HepG2 (cell line): ENCODE results near the gene RBBP8NL. TPM values are rescaled to one million over a fixed set of nuclear protein-coding genes. Genes with fewer than 3 reads are reported as not detected.

Experiments used
- CBFB ChIP-seq: sonication (generic); formaldehyde crosslinking; IDR thresholded peaks from 2 replicates; pipeline ENCODE4 v1.4.0; 2020; ENCODE audit warnings: missing genetic modification reagents
- EEA1 ChIP-seq: sonication (generic); formaldehyde crosslinking; IDR thresholded peaks from 2 replicates; pipeline ENCODE4 v1.5.1; 2020; ENCODE audit warnings: mild to moderate bottlenecking, missing genetic modification reagents, borderline replicate concordance
- SMARCC2 ChIP-seq: fragments of 450-650 bp; IDR thresholded peaks from 2 replicates; pipeline ENCODE4 v1.6.1; 2017; ENCODE audit warnings: antibody characterized with exemption, mild to moderate bottlenecking
- SMYD3 ChIP-seq: sonication (generic); formaldehyde crosslinking; IDR thresholded peaks from 2 replicates; pipeline ENCODE4 v1.8.1; 2023; ENCODE audit warnings: mild to moderate bottlenecking, missing genetic modification reagents
- TCF12 ChIP-seq, 2 experiments: fragments of 450-650 bp in 1 of 2; sonication (generic) in 1 of 2; formaldehyde crosslinking in 1 of 2; IDR thresholded peaks; 2 replicates each; pipeline versions ENCODE4 v1.6.1 to v1.8.0; 2017 to 2022; ENCODE audit warnings: antibody characterized with exemption in 1 of 2, mild to moderate bottlenecking in 1 of 2, missing genetic modification reagents in 1 of 2, moderate library complexity in 1 of 2
- WIZ ChIP-seq: sonication (generic); formaldehyde crosslinking; IDR thresholded peaks from 2 replicates; pipeline ENCODE4 v1.5.1; 2020; ENCODE audit warnings: mild to moderate bottlenecking, missing genetic modification reagents
- ZFP90 ChIP-seq: sonication (generic); formaldehyde crosslinking; IDR thresholded peaks from 2 replicates; pipeline ENCODE4 v1.8.0; 2022; ENCODE audit warnings: missing genetic modification reagents, mild to moderate bottlenecking, inconsistent platforms, borderline replicate concordance
- ZFX ChIP-seq: sonication (generic); formaldehyde crosslinking; IDR thresholded peaks from 2 replicates; pipeline ENCODE4 v1.4.0; 2020; ENCODE audit warnings: mild to moderate bottlenecking, low read depth, missing genetic modification reagents, moderate library complexity
- ZNF331 ChIP-seq: sonication (generic); formaldehyde crosslinking; IDR thresholded peaks from 2 replicates; pipeline ENCODE4 v1.4.0; 2020; ENCODE audit warnings: missing genetic modification reagents
- polyA plus RNA-seq, 8 experiments: library from polyadenylated mRNA; depleted of rRNA in 3 of 8; stranded (reverse) in 7 of 8; unstranded in 1 of 8; fragments of >200 nt; fragmentation: Illumina TruSeq in 4 of 8; extraction: Trizol in 4 of 8; gene quantifications; 2 replicates each; pipeline versions ENCODE4 v1.2.1 to v1.2.3, GENCODE V29; 2011 to 2016; ENCODE audit warnings: low read depth in 4 of 8, missing spikeins in 1 of 8, mixed read lengths in 1 of 8; ENCODE audit not compliant: insufficient read depth in 1 of 8
- total RNA-seq, 5 experiments: library from RNA; depleted of rRNA; stranded (reverse); fragments of >200 nt; fragmentation: Illumina TruSeq; extraction: Trizol; gene quantifications; 2 replicates each; pipeline ENCODE4 v1.2.3, GENCODE V29; 2016; ENCODE audit warnings: low read depth in 1 of 5
- TF ChIP-seq, protein P1 (sequence below): sonication (generic); formaldehyde crosslinking; IDR thresholded peaks from 2 replicates; pipeline ENCODE4 v1.4.0; 2020; ENCODE audit warnings: missing genetic modification reagents
- TF ChIP-seq, protein P2 (sequence below): sonication (generic); formaldehyde crosslinking; conservative IDR thresholded peaks from 2 replicates; pipeline ENCODE4 v1.4.0; 2020; ENCODE audit warnings: missing genetic modification reagents
- TF ChIP-seq, protein P3 (sequence below): sonication (generic); formaldehyde crosslinking; IDR thresholded peaks from 2 replicates; pipeline ENCODE4 v1.4.0; 2020; ENCODE audit warnings: missing genetic modification reagents, borderline replicate concordance
- TF ChIP-seq, protein P4 (sequence below): sonication (generic); formaldehyde crosslinking; IDR thresholded peaks from 2 replicates; pipeline ENCODE4 v1.4.0; 2020; ENCODE audit warnings: missing genetic modification reagents
- TF ChIP-seq, protein P5 (sequence below): IDR thresholded peaks from 2 replicates; pipeline ENCODE4 v1.6.1; 2016; ENCODE audit warnings: missing compliant biosample characterization, missing genetic modification reagents, borderline replicate concordance

RBBP8NL gene
- total and polyA plus RNA-seq, 2 of the 13 experiments (the other 11 are each of a cell fraction or from before 2014, with no cell fraction given) = 0.69 to 0.86 TPM

DNA sequence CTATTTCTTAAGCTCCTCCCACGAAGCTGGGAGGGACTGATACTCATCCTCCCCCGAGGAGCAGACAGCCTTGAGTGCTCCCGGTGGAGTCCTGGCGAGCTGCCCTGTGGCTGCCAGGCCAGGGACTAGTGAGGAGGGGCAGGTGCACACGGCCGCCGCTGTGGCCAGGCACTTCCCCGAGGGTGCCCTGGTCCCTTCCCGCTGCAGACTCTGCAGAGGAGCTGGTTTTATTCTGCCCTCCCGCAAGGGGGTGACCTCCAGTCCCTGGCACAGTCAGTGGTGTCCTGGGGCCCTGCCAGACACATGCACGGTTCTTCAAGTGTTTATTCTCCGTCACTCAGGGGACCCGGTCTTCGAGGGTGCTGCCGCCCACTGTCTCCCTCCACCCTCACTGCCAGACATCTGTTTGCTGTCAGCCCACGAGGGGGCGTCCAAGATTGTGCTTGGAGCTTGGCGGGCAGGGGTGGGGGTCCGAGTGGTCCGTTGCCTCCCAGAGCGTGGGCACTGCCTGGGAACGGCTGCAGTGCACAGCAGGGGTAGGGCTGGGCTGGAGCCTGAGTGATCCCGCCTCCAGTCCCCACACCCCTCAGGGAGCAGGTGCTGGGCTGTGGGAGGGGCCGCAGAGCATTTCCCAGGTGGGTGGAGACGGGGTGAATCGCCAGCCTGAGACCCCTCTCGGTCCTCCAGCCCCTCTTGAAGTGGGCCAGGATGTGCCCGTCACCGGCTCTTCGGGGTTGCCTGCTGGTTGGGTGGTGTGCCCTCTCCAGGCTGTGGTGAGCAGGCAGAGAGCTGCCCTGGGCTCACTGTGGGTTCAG lies 17.2 kb downstream of the RBBP8NL start (continued):
- TF ChIP-seq ZNF331 (CRISPR knock-in tag) (no peak; the same call in 1 of the 2 replicates), CBFB (no peak), SMARCC2 (no peak), ZFP90 (CRISPR knock-in tag) (peak; percentile 68; the same call in 1 of the 2 replicates), TCF12 (IDR thresholded peaks at IDR 0.05) (no peak), TCF12 (CRISPR knock-in tag; IDR thresholded peaks at IDR 0.05) (no peak; the same call in 1 of the 2 replicates), ZFX (CRISPR knock-in tag) (peak; percentile 47; the same call in 1 of the 2 replicates), WIZ (CRISPR knock-in tag) (no peak), SMYD3 (CRISPR knock-in tag) (no peak), EEA1 (0 out of 2 replicates have a peak, but pooled peaks have one; percentile 23)
- TF ChIP-seq, protein P1, sequence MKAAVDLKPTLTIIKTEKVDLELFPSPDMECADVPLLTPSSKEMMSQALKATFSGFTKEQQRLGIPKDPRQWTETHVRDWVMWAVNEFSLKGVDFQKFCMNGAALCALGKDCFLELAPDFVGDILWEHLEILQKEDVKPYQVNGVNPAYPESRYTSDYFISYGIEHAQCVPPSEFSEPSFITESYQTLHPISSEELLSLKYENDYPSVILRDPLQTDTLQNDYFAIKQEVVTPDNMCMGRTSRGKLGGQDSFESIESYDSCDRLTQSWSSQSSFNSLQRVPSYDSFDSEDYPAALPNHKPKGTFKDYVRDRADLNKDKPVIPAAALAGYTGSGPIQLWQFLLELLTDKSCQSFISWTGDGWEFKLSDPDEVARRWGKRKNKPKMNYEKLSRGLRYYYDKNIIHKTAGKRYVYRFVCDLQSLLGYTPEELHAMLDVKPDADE (CRISPR knock-in tag) = no peak
- TF ChIP-seq, protein P2, sequence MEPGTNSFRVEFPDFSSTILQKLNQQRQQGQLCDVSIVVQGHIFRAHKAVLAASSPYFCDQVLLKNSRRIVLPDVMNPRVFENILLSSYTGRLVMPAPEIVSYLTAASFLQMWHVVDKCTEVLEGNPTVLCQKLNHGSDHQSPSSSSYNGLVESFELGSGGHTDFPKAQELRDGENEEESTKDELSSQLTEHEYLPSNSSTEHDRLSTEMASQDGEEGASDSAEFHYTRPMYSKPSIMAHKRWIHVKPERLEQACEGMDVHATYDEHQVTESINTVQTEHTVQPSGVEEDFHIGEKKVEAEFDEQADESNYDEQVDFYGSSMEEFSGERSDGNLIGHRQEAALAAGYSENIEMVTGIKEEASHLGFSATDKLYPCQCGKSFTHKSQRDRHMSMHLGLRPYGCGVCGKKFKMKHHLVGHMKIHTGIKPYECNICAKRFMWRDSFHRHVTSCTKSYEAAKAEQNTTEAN (CRISPR knock-in tag) = no peak
- TF ChIP-seq, protein P3, sequence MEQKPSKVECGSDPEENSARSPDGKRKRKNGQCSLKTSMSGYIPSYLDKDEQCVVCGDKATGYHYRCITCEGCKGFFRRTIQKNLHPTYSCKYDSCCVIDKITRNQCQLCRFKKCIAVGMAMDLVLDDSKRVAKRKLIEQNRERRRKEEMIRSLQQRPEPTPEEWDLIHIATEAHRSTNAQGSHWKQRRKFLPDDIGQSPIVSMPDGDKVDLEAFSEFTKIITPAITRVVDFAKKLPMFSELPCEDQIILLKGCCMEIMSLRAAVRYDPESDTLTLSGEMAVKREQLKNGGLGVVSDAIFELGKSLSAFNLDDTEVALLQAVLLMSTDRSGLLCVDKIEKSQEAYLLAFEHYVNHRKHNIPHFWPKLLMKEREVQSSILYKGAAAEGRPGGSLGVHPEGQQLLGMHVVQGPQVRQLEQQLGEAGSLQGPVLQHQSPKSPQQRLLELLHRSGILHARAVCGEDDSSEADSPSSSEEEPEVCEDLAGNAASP (CRISPR knock-in tag) = peak; percentile 47; the same call in 1 of the 2 replicates
- TF ChIP-seq, protein P4, sequence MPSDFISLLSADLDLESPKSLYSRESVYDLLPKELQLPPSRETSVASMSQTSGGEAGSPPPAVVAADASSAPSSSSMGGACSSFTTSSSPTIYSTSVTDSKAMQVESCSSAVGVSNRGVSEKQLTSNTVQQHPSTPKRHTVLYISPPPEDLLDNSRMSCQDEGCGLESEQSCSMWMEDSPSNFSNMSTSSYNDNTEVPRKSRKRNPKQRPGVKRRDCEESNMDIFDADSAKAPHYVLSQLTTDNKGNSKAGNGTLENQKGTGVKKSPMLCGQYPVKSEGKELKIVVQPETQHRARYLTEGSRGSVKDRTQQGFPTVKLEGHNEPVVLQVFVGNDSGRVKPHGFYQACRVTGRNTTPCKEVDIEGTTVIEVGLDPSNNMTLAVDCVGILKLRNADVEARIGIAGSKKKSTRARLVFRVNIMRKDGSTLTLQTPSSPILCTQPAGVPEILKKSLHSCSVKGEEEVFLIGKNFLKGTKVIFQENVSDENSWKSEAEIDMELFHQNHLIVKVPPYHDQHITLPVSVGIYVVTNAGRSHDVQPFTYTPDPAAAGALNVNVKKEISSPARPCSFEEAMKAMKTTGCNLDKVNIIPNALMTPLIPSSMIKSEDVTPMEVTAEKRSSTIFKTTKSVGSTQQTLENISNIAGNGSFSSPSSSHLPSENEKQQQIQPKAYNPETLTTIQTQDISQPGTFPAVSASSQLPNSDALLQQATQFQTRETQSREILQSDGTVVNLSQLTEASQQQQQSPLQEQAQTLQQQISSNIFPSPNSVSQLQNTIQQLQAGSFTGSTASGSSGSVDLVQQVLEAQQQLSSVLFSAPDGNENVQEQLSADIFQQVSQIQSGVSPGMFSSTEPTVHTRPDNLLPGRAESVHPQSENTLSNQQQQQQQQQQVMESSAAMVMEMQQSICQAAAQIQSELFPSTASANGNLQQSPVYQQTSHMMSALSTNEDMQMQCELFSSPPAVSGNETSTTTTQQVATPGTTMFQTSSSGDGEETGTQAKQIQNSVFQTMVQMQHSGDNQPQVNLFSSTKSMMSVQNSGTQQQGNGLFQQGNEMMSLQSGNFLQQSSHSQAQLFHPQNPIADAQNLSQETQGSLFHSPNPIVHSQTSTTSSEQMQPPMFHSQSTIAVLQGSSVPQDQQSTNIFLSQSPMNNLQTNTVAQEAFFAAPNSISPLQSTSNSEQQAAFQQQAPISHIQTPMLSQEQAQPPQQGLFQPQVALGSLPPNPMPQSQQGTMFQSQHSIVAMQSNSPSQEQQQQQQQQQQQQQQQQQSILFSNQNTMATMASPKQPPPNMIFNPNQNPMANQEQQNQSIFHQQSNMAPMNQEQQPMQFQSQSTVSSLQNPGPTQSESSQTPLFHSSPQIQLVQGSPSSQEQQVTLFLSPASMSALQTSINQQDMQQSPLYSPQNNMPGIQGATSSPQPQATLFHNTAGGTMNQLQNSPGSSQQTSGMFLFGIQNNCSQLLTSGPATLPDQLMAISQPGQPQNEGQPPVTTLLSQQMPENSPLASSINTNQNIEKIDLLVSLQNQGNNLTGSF = no peak
- TF ChIP-seq, protein P5, sequence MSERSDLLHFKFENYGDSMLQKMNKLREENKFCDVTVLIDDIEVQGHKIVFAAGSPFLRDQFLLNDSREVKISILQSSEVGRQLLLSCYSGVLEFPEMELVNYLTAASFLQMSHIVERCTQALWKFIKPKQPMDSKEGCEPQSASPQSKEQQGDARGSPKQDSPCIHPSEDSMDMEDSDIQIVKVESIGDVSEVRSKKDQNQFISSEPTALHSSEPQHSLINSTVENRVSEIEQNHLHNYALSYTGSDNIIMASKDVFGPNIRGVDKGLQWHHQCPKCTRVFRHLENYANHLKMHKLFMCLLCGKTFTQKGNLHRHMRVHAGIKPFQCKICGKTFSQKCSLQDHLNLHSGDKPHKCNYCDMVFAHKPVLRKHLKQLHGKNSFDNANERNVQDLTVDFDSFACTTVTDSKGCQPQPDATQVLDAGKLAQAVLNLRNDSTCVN (CRISPR knock-in tag) = no peak
